Measurements from ENCODE around the gene SPRR1B. TPM values are rescaled to one million over a fixed set of nuclear protein-coding genes. Genes with fewer than 3 reads are reported as not detected.

Gene SPRR1B, protein sequence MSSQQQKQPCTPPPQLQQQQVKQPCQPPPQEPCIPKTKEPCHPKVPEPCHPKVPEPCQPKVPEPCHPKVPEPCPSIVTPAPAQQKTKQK
- not detected in 3 replicates for total RNA-seq (2021)
- Bru-seq, nascent RNA, result not detected
- long read RNA-seq, experiment 1, result 0 reads
- long read RNA-seq, experiment 2, partial matches to known transcripts, result 1 of 1 reads
- long read RNA-seq, experiment 2, other reads (novel, unspliced or antisense), result 0 of 1 reads
- long read RNA-seq, experiment 3, result 0 reads

DNA sequence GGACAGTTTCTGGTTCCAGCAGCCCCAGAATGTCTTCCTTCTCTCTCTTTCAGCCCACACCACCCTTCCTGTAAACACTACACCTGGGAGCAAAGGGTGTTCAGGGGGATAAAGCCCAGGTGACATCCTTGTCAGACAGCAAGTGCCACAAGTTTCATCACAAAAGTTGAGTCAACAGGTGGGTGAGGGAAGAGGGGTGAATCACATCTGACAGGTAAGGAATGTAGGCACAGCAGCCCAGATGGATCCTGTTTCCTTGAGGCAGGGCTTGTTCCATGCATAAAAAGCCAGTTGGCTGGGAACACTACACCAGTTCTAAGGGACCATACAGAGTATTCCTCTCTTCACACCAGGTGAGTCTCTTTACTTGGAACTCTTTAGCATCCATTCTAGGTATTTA, at the start of gene SPRR1B:
Gene SPRR1B (plus strand): TSS at position 309 of the 400 bp plus-strand sequence. CDS start 1,143 bp downstream, outside the sequence.
- ChIA-PET CTCF (no interaction called here), POLR2A (no interaction called here)
- H3K36me3 Mint-ChIP-seq, result no peaks in the 10 kb centered on the region
- H3K4me1 Mint-ChIP-seq, result peaks cover 19% of the 10 kb centered on the region
- TF ChIP-seq, protein P1, sequence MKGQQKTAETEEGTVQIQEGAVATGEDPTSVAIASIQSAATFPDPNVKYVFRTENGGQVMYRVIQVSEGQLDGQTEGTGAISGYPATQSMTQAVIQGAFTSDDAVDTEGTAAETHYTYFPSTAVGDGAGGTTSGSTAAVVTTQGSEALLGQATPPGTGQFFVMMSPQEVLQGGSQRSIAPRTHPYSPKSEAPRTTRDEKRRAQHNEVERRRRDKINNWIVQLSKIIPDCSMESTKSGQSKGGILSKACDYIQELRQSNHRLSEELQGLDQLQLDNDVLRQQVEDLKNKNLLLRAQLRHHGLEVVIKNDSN (CRISPR knock-in tag; IDR thresholded peaks at IDR 0.05), result no peak
- TF ChIP-seq, protein P2, sequence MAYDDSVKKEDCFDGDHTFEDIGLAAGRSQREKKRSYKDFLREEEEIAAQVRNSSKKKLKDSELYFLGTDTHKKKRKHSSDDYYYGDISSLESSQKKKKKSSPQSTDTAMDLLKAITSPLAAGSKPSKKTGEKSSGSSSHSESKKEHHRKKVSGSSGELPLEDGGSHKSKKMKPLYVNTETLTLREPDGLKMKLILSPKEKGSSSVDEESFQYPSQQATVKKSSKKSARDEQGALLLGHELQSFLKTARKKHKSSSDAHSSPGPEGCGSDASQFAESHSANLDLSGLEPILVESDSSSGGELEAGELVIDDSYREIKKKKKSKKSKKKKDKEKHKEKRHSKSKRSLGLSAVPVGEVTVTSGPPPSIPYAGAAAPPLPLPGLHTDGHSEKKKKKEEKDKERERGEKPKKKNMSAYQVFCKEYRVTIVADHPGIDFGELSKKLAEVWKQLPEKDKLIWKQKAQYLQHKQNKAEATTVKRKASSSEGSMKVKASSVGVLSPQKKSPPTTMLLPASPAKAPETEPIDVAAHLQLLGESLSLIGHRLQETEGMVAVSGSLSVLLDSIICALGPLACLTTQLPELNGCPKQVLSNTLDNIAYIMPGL (CRISPR knock-in tag; IDR thresholded peaks at IDR 0.05), result no peak
- no peak for TF ChIP-seq FOXJ3 (CRISPR knock-in tag; IDR thresholded peaks at IDR 0.05; ENCODE audit: borderline replicate concordance)
- TF ChIP-seq ZNF416 (CRISPR knock-in tag; IDR thresholded peaks at IDR 0.05), result no peak
- TF ChIP-seq, protein P3, sequence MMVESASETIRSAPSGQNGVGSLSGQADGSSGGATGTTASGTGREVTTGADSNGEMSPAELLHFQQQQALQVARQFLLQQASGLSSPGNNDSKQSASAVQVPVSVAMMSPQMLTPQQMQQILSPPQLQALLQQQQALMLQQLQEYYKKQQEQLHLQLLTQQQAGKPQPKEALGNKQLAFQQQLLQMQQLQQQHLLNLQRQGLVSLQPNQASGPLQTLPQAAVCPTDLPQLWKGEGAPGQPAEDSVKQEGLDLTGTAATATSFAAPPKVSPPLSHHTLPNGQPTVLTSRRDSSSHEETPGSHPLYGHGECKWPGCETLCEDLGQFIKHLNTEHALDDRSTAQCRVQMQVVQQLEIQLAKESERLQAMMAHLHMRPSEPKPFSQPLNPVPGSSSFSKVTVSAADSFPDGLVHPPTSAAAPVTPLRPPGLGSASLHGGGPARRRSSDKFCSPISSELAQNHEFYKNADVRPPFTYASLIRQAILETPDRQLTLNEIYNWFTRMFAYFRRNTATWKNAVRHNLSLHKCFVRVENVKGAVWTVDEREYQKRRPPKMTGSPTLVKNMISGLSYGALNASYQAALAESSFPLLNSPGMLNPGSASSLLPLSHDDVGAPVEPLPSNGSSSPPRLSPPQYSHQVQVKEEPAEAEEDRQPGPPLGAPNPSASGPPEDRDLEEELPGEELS (CRISPR knock-in tag; IDR thresholded peaks at IDR 0.05), result no peak
- TF ChIP-seq NFYB (CRISPR knock-in tag; conservative IDR thresholded peaks at IDR 0.05; ENCODE audit: low read depth), result no peak
- TF ChIP-seq ATF1 (CRISPR knock-in tag; IDR thresholded peaks at IDR 0.05), result no peak
- no peak for TF ChIP-seq GTF2I (CRISPR knock-in tag; conservative IDR thresholded peaks at IDR 0.05)
- no peak for TF ChIP-seq MXD4 (CRISPR knock-in tag; IDR thresholded peaks at IDR 0.05; ENCODE audit: borderline replicate concordance)
- TF ChIP-seq, protein P4, sequence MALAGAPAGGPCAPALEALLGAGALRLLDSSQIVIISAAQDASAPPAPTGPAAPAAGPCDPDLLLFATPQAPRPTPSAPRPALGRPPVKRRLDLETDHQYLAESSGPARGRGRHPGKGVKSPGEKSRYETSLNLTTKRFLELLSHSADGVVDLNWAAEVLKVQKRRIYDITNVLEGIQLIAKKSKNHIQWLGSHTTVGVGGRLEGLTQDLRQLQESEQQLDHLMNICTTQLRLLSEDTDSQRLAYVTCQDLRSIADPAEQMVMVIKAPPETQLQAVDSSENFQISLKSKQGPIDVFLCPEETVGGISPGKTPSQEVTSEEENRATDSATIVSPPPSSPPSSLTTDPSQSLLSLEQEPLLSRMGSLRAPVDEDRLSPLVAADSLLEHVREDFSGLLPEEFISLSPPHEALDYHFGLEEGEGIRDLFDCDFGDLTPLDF (CRISPR knock-in tag; IDR thresholded peaks at IDR 0.05), result no peak
- TF ChIP-seq, protein P5, sequence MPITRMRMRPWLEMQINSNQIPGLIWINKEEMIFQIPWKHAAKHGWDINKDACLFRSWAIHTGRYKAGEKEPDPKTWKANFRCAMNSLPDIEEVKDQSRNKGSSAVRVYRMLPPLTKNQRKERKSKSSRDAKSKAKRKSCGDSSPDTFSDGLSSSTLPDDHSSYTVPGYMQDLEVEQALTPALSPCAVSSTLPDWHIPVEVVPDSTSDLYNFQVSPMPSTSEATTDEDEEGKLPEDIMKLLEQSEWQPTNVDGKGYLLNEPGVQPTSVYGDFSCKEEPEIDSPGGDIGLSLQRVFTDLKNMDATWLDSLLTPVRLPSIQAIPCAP (CRISPR knock-in tag; IDR thresholded peaks at IDR 0.05), result no peak
- H3K4me3 Mint-ChIP-seq, result no peak within 1 kb of the TSS
- H3K27ac Mint-ChIP-seq, result no peak within 1 kb of the TSS; the same call in 1 of the 2 replicates
- ATAC-seq (no peak), DNase-seq (ENCODE audit: low spot score) (no peak)
- no peaks in the 10 kb centered on the region for H3K27me3 Mint-ChIP-seq (ENCODE audit: low read depth)
- H3K9me3 Mint-ChIP-seq, result peaks cover 14% of the 10 kb centered on the region

DNA sequence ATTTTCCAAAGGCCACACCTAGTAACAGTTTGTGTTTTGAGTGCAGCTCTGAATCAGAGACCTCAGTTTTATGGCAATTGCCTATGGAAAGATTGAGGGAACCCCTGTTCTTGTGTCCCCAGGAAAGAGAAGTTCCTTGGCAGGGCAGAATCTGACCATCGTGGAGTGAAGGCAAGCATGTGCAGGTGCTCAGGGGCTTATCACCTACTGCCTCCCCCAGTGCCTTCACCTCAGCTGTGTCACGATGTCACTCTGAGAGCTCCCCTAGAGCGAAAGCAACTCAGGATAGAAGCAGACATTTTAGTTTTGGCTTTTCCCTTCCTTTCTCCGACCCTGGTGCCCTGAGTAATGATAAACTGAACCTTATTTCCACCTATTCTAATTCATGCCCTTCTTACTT, 48.9 kb upstream of the SPRR1B start:
- no peak overlapping the region for H3K4me3 Mint-ChIP-seq
- ChIA-PET CTCF (interaction anchor here (1.1 to 1.5 kb wide), 2 partner anchors 21 to 211 kb away, joined by 3 to 6 read pairs; no protein-coding TSS in a partner anchor), POLR2A (no interaction called here)
- no peaks in the 10 kb centered on the region for H3K36me3 Mint-ChIP-seq
- 0 out of 2 replicates have a peak, but pooled peaks cover 7% of the 10 kb centered on the region for H3K4me1 Mint-ChIP-seq
- DNase-seq (ENCODE audit: low spot score) (no peak), ATAC-seq (no peak)
- peaks cover 25% of the 10 kb centered on the region for H3K27me3 Mint-ChIP-seq (ENCODE audit: low read depth)
- H3K9me3 Mint-ChIP-seq, result no peaks in the 10 kb centered on the region
- TF ChIP-seq SP1 (CRISPR knock-in tag; conservative IDR thresholded peaks at IDR 0.05) (no peak), SOX15 (CRISPR knock-in tag; IDR thresholded peaks at IDR 0.05) (no peak), ZBTB21 (CRISPR knock-in tag; IDR thresholded peaks at IDR 0.05; ENCODE audit: borderline replicate concordance) (no peak), TEAD4 (CRISPR knock-in tag; IDR thresholded peaks at IDR 0.05) (no peak), NFYB (CRISPR knock-in tag; conservative IDR thresholded peaks at IDR 0.05; ENCODE audit: low read depth) (no peak)
- TF ChIP-seq, protein P5 (CRISPR knock-in tag; IDR thresholded peaks at IDR 0.05), result no peak
- TF ChIP-seq, protein P1 (CRISPR knock-in tag; IDR thresholded peaks at IDR 0.05), result no peak
- H3K27ac Mint-ChIP-seq, result no peak overlapping the region

All from WTC11 (cell line).